Mesenchymal stem cell (in vitro differentiated cells and primary cell): ENCODE results near the gene CEBPB.
A peak's percentile ranks its signal among the peaks of the same experiment; 100 is the strongest.

Experiments used
- DNase-seq: peaks from one replicate; pipeline ENCODE4 v3.0.0-alpha.2; 2013
- H2AFZ ChIP-seq: one replicate; pipeline ENCODE4 v1.6.1; 2013; ENCODE audit warnings: low read depth, mild to moderate bottlenecking, control low read depth, inconsistent platforms, low read length, moderate library complexity
- H2AK5ac ChIP-seq: 2 replicates; pipeline ENCODE4 v1.6.1; 2013; ENCODE audit warnings: low read length, moderate library complexity, mild to moderate bottlenecking, inconsistent platforms; ENCODE audit not compliant: severe bottlenecking
- H2BK120ac ChIP-seq: one replicate; pipeline ENCODE4 v1.6.1; 2013; ENCODE audit warnings: low read depth, mild to moderate bottlenecking, inconsistent platforms, low read length, moderate library complexity
- H2BK12ac ChIP-seq, 2 experiments: one replicate each; pipeline ENCODE4 v1.6.1; 2013; ENCODE audit warnings: inconsistent platforms in 2 of 2, low read length in 2 of 2, mild to moderate bottlenecking in 2 of 2, moderate library complexity in 2 of 2, control low read depth in 1 of 2
- H2BK15ac ChIP-seq: one replicate; pipeline ENCODE4 v1.6.1; 2013; ENCODE audit warnings: mild to moderate bottlenecking, low read depth, inconsistent platforms; ENCODE audit not compliant: poor library complexity, severe bottlenecking
- H2BK5ac ChIP-seq: 2 replicates; pipeline ENCODE4 v1.6.1; 2013; ENCODE audit warnings: low read depth, mild to moderate bottlenecking, low read length, control low read depth, inconsistent platforms; ENCODE audit not compliant: poor library complexity, severe bottlenecking
- H3K14ac ChIP-seq, 2 experiments: one replicate each; pipeline ENCODE4 v1.6.1; 2013; ENCODE audit warnings: inconsistent platforms in 2 of 2, low read length in 2 of 2, control low read depth in 1 of 2, mild to moderate bottlenecking in 1 of 2, moderate library complexity in 1 of 2
- H3K18ac ChIP-seq, 2 experiments: one replicate each; pipeline ENCODE4 v1.6.1; 2013; ENCODE audit warnings: inconsistent platforms in 2 of 2, low read length in 2 of 2, control low read depth in 1 of 2, low read depth in 1 of 2, mild to moderate bottlenecking in 1 of 2
- H3K23ac ChIP-seq, 2 experiments: one replicate each; pipeline ENCODE4 v1.6.1; 2013; ENCODE audit warnings: inconsistent platforms in 2 of 2, low read length in 2 of 2, mild to moderate bottlenecking in 2 of 2, moderate library complexity in 2 of 2, control low read depth in 1 of 2
- H3K27ac ChIP-seq: 2 replicates; pipeline ENCODE4 v1.5.1; 2013; ENCODE audit warnings: mild to moderate bottlenecking, moderate library complexity, low read length, control low read depth, inconsistent platforms; ENCODE audit not compliant: poor library complexity, severe bottlenecking
- H3K27me3 ChIP-seq, 2 experiments: 2 replicates each; pipeline versions ENCODE4 v1.6.1 to v1.7.0; 2013; ENCODE audit warnings: low read length in 2 of 2, mild to moderate bottlenecking in 2 of 2, moderate library complexity in 2 of 2, control low read depth in 1 of 2, inconsistent platforms in 1 of 2; ENCODE audit not compliant: control insufficient read depth in 1 of 2, insufficient read depth in 1 of 2
- H3K36me3 ChIP-seq, 2 experiments: 2 replicates each; pipeline versions ENCODE4 v1.6.1 to v1.7.0; 2013; ENCODE audit warnings: low read length in 2 of 2, control low read depth in 1 of 2, inconsistent platforms in 1 of 2, low read depth in 1 of 2, mild to moderate bottlenecking in 1 of 2; ENCODE audit not compliant: insufficient read depth in 2 of 2, control insufficient read depth in 1 of 2
- H3K4ac ChIP-seq, 2 experiments: one replicate each; pipeline ENCODE4 v1.6.1; 2013; ENCODE audit warnings: inconsistent platforms in 2 of 2, low read length in 2 of 2, mild to moderate bottlenecking in 2 of 2, moderate library complexity in 2 of 2, control low read depth in 1 of 2, low read depth in 1 of 2
- H3K4me1 ChIP-seq: 2 replicates; pipeline ENCODE4 v1.6.1; 2013; ENCODE audit warnings: low read depth, low read length, control low read depth; ENCODE audit not compliant: control insufficient read depth, insufficient read depth
- H3K4me2 ChIP-seq: 2 replicates; pipeline ENCODE4 v1.6.1; 2013; ENCODE audit warnings: low read length, mild to moderate bottlenecking, inconsistent platforms; ENCODE audit not compliant: poor library complexity, severe bottlenecking
- H3K4me3 ChIP-seq, 2 experiments: 2 replicates each; pipeline versions ENCODE4 v1.5.1 to v1.7.0; 2013; ENCODE audit warnings: low read length in 2 of 2, mild to moderate bottlenecking in 2 of 2, control low read depth in 1 of 2, low read depth in 1 of 2; ENCODE audit not compliant: insufficient read depth in 1 of 2
- H3K79me1 ChIP-seq: replicated peaks from 2 replicates; pipeline ENCODE4 v1.6.1; 2013; ENCODE audit warnings: mild to moderate bottlenecking, control low read depth, low read length, inconsistent platforms; ENCODE audit not compliant: poor library complexity, severe bottlenecking
- H3K9ac ChIP-seq: 2 replicates; pipeline ENCODE4 v1.7.0; 2013; ENCODE audit warnings: mild to moderate bottlenecking, low read length, moderate library complexity
- H3K9me3 ChIP-seq: 2 replicates; pipeline ENCODE4 v1.7.0; 2013; ENCODE audit warnings: mild to moderate bottlenecking, low read length; ENCODE audit not compliant: control insufficient read depth
- H4K8ac ChIP-seq: one replicate; pipeline ENCODE4 v1.6.1; 2013; ENCODE audit warnings: inconsistent platforms, mild to moderate bottlenecking, low read length, moderate library complexity
- H4K91ac ChIP-seq: one replicate; pipeline ENCODE4 v1.6.1; 2013; ENCODE audit warnings: mild to moderate bottlenecking, low read length, inconsistent platforms
- WGBS: methylation state at CpG from one replicate; pipeline ENCODE4 v1.1.7; 2013; ENCODE audit warnings: mixed read lengths; 5-methylcytosine and 5-hydroxymethylcytosine counted together

Gene CEBPB

DNA sequence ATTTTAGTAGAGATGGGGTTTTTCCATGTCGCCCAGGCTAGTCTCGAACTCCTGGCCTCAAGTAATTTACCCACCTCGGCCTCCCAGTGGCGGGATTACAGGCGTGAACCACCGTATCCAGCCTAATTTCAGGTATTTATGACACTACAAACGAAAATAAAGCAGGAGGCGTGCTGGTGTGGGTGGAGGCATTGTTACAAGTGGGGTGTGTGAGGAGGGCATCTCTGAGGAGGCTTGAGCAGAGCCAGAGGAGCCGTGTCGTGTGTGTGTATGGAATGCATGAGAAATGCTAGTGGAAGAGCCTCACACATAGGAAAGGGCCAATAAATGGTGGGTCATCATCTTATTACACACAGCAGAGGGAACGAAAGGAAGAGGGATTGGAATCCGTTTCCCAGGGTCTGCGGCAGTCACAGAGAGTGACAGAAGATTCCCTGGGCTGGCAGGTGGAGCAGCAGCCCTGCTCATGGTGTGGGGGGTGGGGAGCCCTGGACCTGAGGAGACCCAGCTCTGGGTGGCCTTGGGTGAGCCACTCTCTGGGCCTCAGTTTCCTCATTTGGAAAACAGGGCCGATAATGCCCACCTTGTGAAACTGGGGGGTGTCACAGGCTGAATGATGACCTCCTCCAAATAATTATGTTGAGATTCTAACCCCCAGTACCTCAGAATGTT, 19.9 kb upstream of the CEBPB start:
- H3K18ac ChIP-seq: peak overlapping the region in 1 of 2 experiments; percentile 33
- H3K23ac ChIP-seq: no peak overlapping the region
- H2BK5ac ChIP-seq: no peak overlapping the region
- peak overlapping the region; percentile 16 for H2AK5ac ChIP-seq
- H3K4me1 ChIP-seq: peaks cover 23% of the 10 kb centered on the region
- no peak overlapping the region for H3K4me2 ChIP-seq
- H3K9ac ChIP-seq: no peak overlapping the region
- no peaks in the 10 kb centered on the region for H3K36me3 ChIP-seq
- no peaks in the 10 kb centered on the region for H3K9me3 ChIP-seq
- H2BK120ac ChIP-seq: no peak overlapping the region
- H3K79me1 ChIP-seq: peaks cover 1% of the 10 kb centered on the region
- no peak overlapping the region for H3K14ac ChIP-seq
- WGBS: 94% methylated on average over 11 of the region's 14 CpGs
- peak overlapping the region; percentile 58 for H4K91ac ChIP-seq
- no peak for DNase-seq
- no peak overlapping the region for H3K4me3 ChIP-seq
- peak overlapping the region; percentile 29 to 93 for H3K4ac ChIP-seq
- peak overlapping the region; percentile 48 for H2BK15ac ChIP-seq
- H2AFZ ChIP-seq: no peak overlapping the region
- no peaks in the 10 kb centered on the region for H3K27me3 ChIP-seq
- H2BK12ac ChIP-seq: peak overlapping the region; percentile 35 to 87
- peak overlapping the region; percentile 39 for H4K8ac ChIP-seq
- H3K27ac ChIP-seq: no peak overlapping the region

DNA sequence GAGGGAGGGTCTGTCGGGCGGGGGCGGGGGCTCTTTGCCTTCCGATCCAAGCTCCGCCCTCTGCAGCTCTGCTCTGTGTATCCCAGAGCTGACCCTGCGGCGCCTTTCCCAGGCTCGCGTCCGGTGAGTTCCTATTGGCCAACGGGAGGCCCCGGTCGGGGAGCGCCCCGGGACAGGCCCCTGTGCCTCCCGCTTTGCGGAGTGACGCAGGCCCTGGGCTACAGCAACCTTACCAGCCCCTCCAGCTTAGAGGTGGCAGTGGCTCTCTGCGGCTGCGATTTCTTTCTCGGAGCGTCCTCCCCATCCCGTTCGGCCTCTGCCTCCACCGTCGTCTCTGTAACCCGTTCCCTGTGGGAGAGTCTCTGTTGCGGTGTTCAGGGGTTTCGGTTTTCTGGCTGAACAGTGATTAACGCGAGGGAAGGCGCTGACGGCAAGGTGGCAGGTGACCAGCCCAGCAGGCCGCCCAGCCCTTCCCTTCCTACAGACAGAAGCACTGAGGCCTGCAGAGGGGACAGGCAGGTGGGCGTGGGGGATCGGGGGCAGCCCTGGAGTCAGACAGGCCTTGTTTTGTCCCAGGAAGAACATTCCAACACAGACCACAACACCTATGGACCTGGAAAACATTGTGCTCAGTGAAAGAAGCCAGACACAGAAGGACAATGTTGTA, 18.1 kb upstream of the CEBPB start:
- Histone ChIP-seq H2BK5ac (no peak overlapping the region), H3K4me1 (peaks cover 20% of the 10 kb centered on the region), H2BK15ac (peak overlapping the region; percentile 92), H3K4me3 (peak overlapping the region; percentile 29 to 83), H3K23ac (no peak overlapping the region), H3K9ac (peak overlapping the region; percentile 92), H3K14ac (peak overlapping the region in 1 of 2 experiments; percentile 72), H3K9me3 (no peaks in the 10 kb centered on the region), H3K27me3 (no peaks in the 10 kb centered on the region), H3K4ac (peak overlapping the region; percentile 67 to 75), H3K4me2 (peak overlapping the region; percentile 86), H3K27ac (peak overlapping the region; percentile 0), H3K18ac (peak overlapping the region; percentile 85 to 88), H2BK12ac (peak overlapping the region; percentile 60 to 71), H2AK5ac (no peak overlapping the region), H4K8ac (peak overlapping the region; percentile 86), H2BK120ac (peak overlapping the region; percentile 80), H3K36me3 (no peaks in the 10 kb centered on the region), H3K79me1 (peaks cover 1% of the 10 kb centered on the region), H2AFZ (peak overlapping the region; percentile 1), H4K91ac (peak overlapping the region; percentile 77)
- WGBS: under 1% methylated on average over 17 of the region's 36 CpGs
- DNase-seq: peak; percentile 93

DNA sequence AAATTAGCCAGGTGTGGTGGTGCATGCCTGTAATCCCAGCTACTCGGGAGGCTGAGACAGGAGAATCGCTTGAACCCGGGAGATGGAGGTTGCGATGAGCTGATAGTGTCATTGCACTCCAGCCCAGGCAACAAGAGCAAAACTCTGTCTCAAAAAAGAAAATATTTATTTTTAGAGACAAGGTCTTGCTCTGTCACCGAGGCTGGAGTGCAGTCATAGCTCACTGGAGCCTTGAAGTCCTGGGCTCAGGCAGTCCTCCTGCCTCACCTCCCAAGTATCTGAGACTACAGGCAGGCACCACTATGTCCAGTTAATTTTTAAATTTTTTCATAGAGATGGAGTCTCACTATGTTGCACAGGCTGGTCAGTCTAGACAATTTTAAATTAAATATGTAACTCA, 16.2 kb upstream of the CEBPB start:
- H3K18ac ChIP-seq: no peak overlapping the region
- no peak for DNase-seq
- H2AK5ac ChIP-seq: no peak overlapping the region
- no peak overlapping the region for H4K91ac ChIP-seq
- no peak overlapping the region for H3K9ac ChIP-seq
- H4K8ac ChIP-seq: no peak overlapping the region
- H3K14ac ChIP-seq: no peak overlapping the region
- H2BK12ac ChIP-seq: no peak overlapping the region
- no peaks in the 10 kb centered on the region for H3K27me3 ChIP-seq
- H3K4me2 ChIP-seq: no peak overlapping the region
- no peak overlapping the region for H2AFZ ChIP-seq
- WGBS: 91% methylated on average over 5 of the region's 5 CpGs
- H2BK120ac ChIP-seq: no peak overlapping the region
- H3K9me3 ChIP-seq: no peaks in the 10 kb centered on the region
- peaks cover 15% of the 10 kb centered on the region for H3K4me1 ChIP-seq
- H3K36me3 ChIP-seq: no peaks in the 10 kb centered on the region
- H3K23ac ChIP-seq: no peak overlapping the region
- no peak overlapping the region for H3K27ac ChIP-seq
- no peak overlapping the region for H3K4me3 ChIP-seq
- H2BK5ac ChIP-seq: no peak overlapping the region
- H3K79me1 ChIP-seq: peaks cover 3% of the 10 kb centered on the region
- no peak overlapping the region for H3K4ac ChIP-seq
- no peak overlapping the region for H2BK15ac ChIP-seq
